Keratinocyte (primary cell): Measurements from ENCODE around the gene USH1C.

Source experiments
- EZH2 ChIP-seq: IDR thresholded peaks from one replicate; pipeline ENCODE4 v1.6.1; 2012; ENCODE audit warnings: inconsistent platforms, mild to moderate bottlenecking, low read length, moderate library complexity
- TF ChIP-seq, protein P1 (sequence below), 3 experiments: IDR thresholded peaks in 1 of 3; conservative IDR thresholded peaks in 1 of 3; optimal IDR thresholded peaks in 1 of 3; 2 replicates in 2 of 3; 3 replicates in 1 of 3; pipeline versions ENCODE3 to v1.5.1; 2011; ENCODE audit warnings: low read length in 3 of 3, mild to moderate bottlenecking in 3 of 3, moderate library complexity in 2 of 3, control low read depth in 1 of 3, inconsistent platforms in 1 of 3; ENCODE audit not compliant: insufficient read depth in 2 of 3; ENCODE audit errors: extremely low read depth in 1 of 3

DNA sequence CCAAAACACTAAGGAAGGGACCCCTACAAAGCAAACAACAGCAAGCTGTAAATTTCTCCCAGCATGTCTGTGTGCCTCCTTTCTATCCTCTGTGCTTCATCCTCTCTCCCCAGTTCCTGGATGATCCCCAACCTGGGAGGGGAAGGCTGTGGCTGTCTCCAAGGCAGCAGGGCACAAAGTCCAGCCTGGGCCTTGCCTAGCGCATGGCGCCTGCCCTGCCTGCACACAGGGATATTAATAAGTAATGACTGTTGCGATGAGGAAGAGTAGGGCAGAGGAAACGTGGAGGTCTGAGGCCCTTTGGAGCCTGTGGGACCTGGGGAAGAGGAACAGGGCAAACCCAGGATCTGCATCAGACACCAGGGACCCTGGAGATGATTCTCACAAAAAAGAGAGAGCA, 2.0 kb downstream of the USH1C start:
- no peak for TF ChIP-seq EZH2
- TF ChIP-seq, protein P1, sequence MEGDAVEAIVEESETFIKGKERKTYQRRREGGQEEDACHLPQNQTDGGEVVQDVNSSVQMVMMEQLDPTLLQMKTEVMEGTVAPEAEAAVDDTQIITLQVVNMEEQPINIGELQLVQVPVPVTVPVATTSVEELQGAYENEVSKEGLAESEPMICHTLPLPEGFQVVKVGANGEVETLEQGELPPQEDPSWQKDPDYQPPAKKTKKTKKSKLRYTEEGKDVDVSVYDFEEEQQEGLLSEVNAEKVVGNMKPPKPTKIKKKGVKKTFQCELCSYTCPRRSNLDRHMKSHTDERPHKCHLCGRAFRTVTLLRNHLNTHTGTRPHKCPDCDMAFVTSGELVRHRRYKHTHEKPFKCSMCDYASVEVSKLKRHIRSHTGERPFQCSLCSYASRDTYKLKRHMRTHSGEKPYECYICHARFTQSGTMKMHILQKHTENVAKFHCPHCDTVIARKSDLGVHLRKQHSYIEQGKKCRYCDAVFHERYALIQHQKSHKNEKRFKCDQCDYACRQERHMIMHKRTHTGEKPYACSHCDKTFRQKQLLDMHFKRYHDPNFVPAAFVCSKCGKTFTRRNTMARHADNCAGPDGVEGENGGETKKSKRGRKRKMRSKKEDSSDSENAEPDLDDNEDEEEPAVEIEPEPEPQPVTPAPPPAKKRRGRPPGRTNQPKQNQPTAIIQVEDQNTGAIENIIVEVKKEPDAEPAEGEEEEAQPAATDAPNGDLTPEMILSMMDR (optimal IDR thresholded peaks at IDR 0.05 in 1 of 3, IDR thresholded peaks at IDR 0.05 in 1 of 3, conservative IDR thresholded peaks at IDR 0.05 in 1 of 3; ENCODE audit: extremely low read depth in 1 of 3, insufficient read depth in 2 of 3, low read length in 3 of 3): no peak
